ENCODE measurements around the gene ZNF234.

DNA sequence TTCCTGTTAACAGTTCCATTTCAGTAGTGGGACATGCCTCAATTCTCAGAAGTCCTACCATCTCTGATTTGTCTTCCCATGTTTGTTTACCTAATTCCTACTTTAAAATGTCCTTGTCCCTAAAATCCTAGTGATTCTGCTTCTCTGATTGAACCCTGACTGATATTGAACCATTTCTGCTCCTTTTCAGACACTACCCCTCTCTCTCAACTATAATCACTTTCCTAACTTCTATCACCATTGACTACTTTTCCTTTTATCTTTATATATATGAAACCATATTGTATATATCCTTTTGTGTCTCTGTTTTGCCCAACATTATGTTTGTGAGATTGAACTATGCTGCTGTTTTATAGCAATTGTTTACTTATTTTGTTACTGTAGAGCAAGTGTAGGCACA is 55.4 kb downstream of the ZNF234 start:
- TF ChIP-seq, protein P1, sequence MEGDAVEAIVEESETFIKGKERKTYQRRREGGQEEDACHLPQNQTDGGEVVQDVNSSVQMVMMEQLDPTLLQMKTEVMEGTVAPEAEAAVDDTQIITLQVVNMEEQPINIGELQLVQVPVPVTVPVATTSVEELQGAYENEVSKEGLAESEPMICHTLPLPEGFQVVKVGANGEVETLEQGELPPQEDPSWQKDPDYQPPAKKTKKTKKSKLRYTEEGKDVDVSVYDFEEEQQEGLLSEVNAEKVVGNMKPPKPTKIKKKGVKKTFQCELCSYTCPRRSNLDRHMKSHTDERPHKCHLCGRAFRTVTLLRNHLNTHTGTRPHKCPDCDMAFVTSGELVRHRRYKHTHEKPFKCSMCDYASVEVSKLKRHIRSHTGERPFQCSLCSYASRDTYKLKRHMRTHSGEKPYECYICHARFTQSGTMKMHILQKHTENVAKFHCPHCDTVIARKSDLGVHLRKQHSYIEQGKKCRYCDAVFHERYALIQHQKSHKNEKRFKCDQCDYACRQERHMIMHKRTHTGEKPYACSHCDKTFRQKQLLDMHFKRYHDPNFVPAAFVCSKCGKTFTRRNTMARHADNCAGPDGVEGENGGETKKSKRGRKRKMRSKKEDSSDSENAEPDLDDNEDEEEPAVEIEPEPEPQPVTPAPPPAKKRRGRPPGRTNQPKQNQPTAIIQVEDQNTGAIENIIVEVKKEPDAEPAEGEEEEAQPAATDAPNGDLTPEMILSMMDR (IDR thresholded peaks at IDR 0.05 in 8 of 11, conservative IDR thresholded peaks at IDR 0.05 in 3 of 11) = no peak
- TF ChIP-seq POLR2AphosphoS5 (IDR thresholded peaks at IDR 0.05) = no peak
